ENCODE data around the gene ARPC1A.
"Not testable (repeated sequence)": the region's sequence is repeated elsewhere in the genome, so short reads cannot be mapped to it uniquely, and the experiment has no call there.

The ARPC1A gene

DNA sequence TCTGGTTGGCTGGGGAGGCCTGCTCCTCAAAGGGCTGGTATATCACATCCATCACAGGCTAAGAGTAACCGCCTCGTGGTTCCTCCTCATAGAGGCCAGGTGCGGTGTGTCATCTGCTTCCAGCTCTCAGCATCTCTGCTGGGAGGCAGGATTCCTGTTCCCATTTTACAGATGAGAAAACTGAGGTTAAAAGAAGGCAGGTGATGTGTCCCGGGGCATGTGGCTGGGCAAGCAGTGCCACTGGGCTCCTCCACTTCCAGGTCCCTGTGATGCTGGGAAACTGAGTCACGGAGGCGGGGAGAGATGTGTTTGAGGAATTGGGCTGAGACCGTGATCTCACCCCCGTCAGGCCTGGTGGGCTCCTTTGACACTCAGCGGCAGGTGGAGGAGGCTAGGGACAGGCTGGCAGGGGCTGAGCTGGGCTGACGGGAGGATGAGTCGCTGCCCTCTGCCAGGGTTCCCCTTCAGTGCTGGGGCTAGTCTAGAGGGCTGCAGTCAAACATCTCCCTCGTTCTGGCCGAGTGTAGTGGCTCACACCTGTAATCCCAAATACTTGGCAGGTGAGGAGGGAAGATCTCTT, 58.2 kb downstream of the ARPC1A start:
- no peak for DNase-seq (ENCODE audit: extremely low spot score)
- TF ChIP-seq ELF4 (IDR thresholded peaks at IDR 0.05) (no peak), L3MBTL2 (conservative IDR thresholded peaks at IDR 0.05) (no peak), SUZ12 (IDR thresholded peaks at IDR 0.05) (no peak), PKNOX1 (IDR thresholded peaks at IDR 0.05) (no peak), FOXA1 (IDR thresholded peaks at IDR 0.05) (no peak), LEF1 (IDR thresholded peaks at IDR 0.05; ENCODE audit: borderline replicate concordance) (no peak), ARNT (IDR thresholded peaks at IDR 0.05) (no peak), BHLHE40 (IDR thresholded peaks at IDR 0.05; ENCODE audit: borderline replicate concordance) (no peak), TARDBP (IDR thresholded peaks at IDR 0.05) (no peak), FOXK2 (IDR thresholded peaks at IDR 0.05) (no peak), CTBP1 (IDR thresholded peaks at IDR 0.05; ENCODE audit: borderline replicate concordance) (no peak), NFRKB (IDR thresholded peaks at IDR 0.05) (no peak), HDGF (IDR thresholded peaks at IDR 0.05; ENCODE audit: borderline replicate concordance) (no peak), SP1 (IDR thresholded peaks at IDR 0.05) (no peak)
- ChIA-PET CTCF (no interaction called here), POLR2A (interaction anchor here (1.3 kb wide), 1 partner anchor 25 kb away, joined by 4 read pairs; the partner anchor contains the start of genes BUD31 and PDAP1)

DNA sequence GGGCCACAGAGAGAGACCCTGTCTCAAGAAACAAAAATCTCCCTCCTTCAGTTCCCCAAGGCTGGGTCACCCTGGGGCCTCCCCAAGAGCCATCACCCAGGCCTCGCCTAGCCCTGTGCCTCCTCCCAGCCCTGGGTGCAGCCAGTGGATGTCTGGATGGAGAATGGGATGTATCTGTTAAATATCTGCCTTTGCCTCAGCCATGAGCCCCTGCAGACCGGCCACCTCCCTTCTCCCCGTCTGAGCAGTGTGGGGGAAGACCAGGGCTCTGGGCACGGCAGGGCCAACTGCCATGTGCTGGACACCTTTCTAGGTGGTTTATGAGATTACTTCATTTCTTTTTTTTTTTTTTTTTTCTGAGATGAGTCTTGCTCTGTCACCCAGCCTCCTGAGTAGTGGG, 58.8 kb downstream of the ARPC1A start:
- CTCF ChIA-PET, result no interaction called here
- no peak for TF ChIP-seq FOXM1 (IDR thresholded peaks at IDR 0.05; ENCODE audit: borderline replicate concordance)
- TF ChIP-seq BHLHE40 (IDR thresholded peaks at IDR 0.05; ENCODE audit: borderline replicate concordance), result no peak
- TF ChIP-seq FOXA1 (IDR thresholded peaks at IDR 0.05), result no peak
- no peak for TF ChIP-seq L3MBTL2 (conservative IDR thresholded peaks at IDR 0.05)
- TF ChIP-seq ELF4 (IDR thresholded peaks at IDR 0.05), result no peak
- TF ChIP-seq ARNT (IDR thresholded peaks at IDR 0.05), result no peak
- no peak for TF ChIP-seq FOXK2 (IDR thresholded peaks at IDR 0.05)
- no peak for TF ChIP-seq ZNF384 (IDR thresholded peaks at IDR 0.05)
- TF ChIP-seq SUZ12 (IDR thresholded peaks at IDR 0.05), result no peak
- no peak for TF ChIP-seq NFRKB (IDR thresholded peaks at IDR 0.05)
- no peak for TF ChIP-seq SP1 (IDR thresholded peaks at IDR 0.05)
- TF ChIP-seq LEF1 (IDR thresholded peaks at IDR 0.05; ENCODE audit: borderline replicate concordance), result no peak
- no peak for TF ChIP-seq TARDBP (IDR thresholded peaks at IDR 0.05)
- TF ChIP-seq HDGF (IDR thresholded peaks at IDR 0.05; ENCODE audit: borderline replicate concordance), result no peak
- DNase-seq (ENCODE audit: extremely low spot score), result no peak
- POLR2A ChIA-PET, result interaction anchor here (1.3 kb wide), 1 partner anchor 24 kb away, joined by 4 read pairs; the partner anchor contains the start of genes BUD31 and PDAP1

GRCh38 chr7:99385564-99385963, 59.9 kb downstream of the ARPC1A start:
- no peak for TF ChIP-seq HDGF (IDR thresholded peaks at IDR 0.05; ENCODE audit: borderline replicate concordance)
- TF ChIP-seq CTBP1 (IDR thresholded peaks at IDR 0.05; ENCODE audit: borderline replicate concordance), result no peak
- TF ChIP-seq PKNOX1 (IDR thresholded peaks at IDR 0.05), result no peak
- no peak for TF ChIP-seq ELF4 (IDR thresholded peaks at IDR 0.05)
- ChIA-PET POLR2A (no interaction called here), CTCF (no interaction called here)
- DNase-seq (ENCODE audit: extremely low spot score), result no peak

DNA sequence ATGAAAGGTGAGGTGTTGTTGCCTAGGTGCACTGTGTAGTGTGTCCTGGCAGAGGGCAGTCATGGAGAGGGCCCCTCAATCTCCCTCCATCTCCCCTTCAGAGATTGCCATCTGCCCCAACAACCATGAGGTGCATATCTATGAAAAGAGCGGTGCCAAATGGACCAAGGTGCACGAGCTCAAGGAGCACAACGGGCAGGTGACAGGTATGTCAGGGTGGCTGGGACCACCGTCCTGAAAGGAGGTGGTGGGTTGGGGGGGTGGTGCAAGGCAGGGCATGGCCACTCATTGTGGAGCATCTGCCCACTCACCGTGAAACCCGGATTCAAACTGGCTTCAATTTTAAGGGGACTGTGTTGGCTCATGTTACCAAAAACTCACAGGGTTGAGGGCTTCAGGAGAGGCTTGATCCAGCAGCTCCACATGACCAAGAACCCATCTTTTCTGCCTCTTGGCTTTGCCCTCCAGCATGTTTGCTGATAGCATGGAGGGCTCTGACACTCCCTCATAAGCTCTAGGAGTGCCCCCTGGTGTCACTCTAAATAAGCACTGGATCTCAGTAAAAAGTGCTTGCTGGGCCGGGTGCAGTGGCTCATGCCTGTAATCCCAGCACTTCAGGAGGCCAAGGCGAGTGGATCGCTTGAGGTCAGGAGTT, 61.0 kb downstream of the ARPC1A start:
- peak; percentile 49 for DNase-seq (ENCODE audit: extremely low spot score)
- POLR2A ChIA-PET, result no interaction called here
- no peak for TF ChIP-seq BHLHE40 (IDR thresholded peaks at IDR 0.05; ENCODE audit: borderline replicate concordance)
- TF ChIP-seq CTBP1 (IDR thresholded peaks at IDR 0.05; ENCODE audit: borderline replicate concordance), result no peak
- CTCF ChIA-PET, result interaction anchor here (0.7 kb wide), 1 partner anchor 994 kb away, joined by 3 read pairs; no protein-coding TSS in a partner anchor

- CTCF ChIA-PET, result interaction anchor here (0.6 kb wide), 1 partner anchor 36 kb away, joined by 3 read pairs; no protein-coding TSS in a partner anchor
- POLR2A ChIA-PET, result not testable (repeated sequence)
Measured at GRCh38 chr7:99387239-99387635, 61.5 kb downstream of the ARPC1A start.

GRCh38 chr7:99387912-99388311, 62.2 kb downstream of the ARPC1A start:
- TF ChIP-seq NFRKB (IDR thresholded peaks at IDR 0.05) (no peak), SUZ12 (IDR thresholded peaks at IDR 0.05) (no peak), PKNOX1 (IDR thresholded peaks at IDR 0.05) (no peak), ZNF384 (IDR thresholded peaks at IDR 0.05) (no peak), CTBP1 (IDR thresholded peaks at IDR 0.05; ENCODE audit: borderline replicate concordance) (no peak), TARDBP (IDR thresholded peaks at IDR 0.05) (no peak), SP1 (IDR thresholded peaks at IDR 0.05) (no peak), ELF4 (IDR thresholded peaks at IDR 0.05) (no peak), BHLHE40 (IDR thresholded peaks at IDR 0.05; ENCODE audit: borderline replicate concordance) (no peak), HDGF (IDR thresholded peaks at IDR 0.05; ENCODE audit: borderline replicate concordance) (no peak), LEF1 (IDR thresholded peaks at IDR 0.05; ENCODE audit: borderline replicate concordance) (no peak), ARNT (IDR thresholded peaks at IDR 0.05) (no peak), FOXA1 (IDR thresholded peaks at IDR 0.05) (no peak), FOXK2 (IDR thresholded peaks at IDR 0.05) (no peak), L3MBTL2 (conservative IDR thresholded peaks at IDR 0.05) (no peak)
- DNase-seq (ENCODE audit: extremely low spot score), result no peak
- CTCF ChIA-PET, result interaction anchor here (0.6 kb wide), 1 partner anchor 36 kb away, joined by 3 read pairs; no protein-coding TSS in a partner anchor
- POLR2A ChIA-PET, result no interaction called here

More at GRCh38 chr7:99387239-99387635, 61.5 kb downstream of the ARPC1A start:
- not testable (repeated sequence) for DNase-seq (ENCODE audit: extremely low spot score)

Data from HEK293T (cell line).